22Rv1 (cell line): ENCODE measurements around the gene FAM221B.

Experiments
- H3K27ac ChIP-seq: fragments of 450-650 bp; 2 replicates; pipeline ENCODE4 v1.5.1; 2017
- CTCF ChIP-seq: fragments of 450-650 bp; IDR thresholded peaks from 2 replicates; pipeline ENCODE4 v1.5.1; 2017; ENCODE audit warnings: mild to moderate bottlenecking
- ZFX ChIP-seq: fragments of 450-650 bp; IDR thresholded peaks from 2 replicates; pipeline ENCODE4 v1.6.1; 2017; ENCODE audit warnings: antibody characterized with exemption, borderline replicate concordance

The FAM221B gene

GRCh38 chr9:35839926-35840325, 11.4 kb upstream of the FAM221B start:
- TF ChIP-seq CTCF: no peak
- TF ChIP-seq ZFX: no peak

GRCh38 chr9:35836595-35836994, 8.1 kb upstream of the FAM221B start:
- TF ChIP-seq ZFX: no peak
- TF ChIP-seq CTCF: no peak
- H3K27ac ChIP-seq: no peak overlapping the region

More at GRCh38 chr9:35839926-35840325, 11.4 kb upstream of the FAM221B start:
- H3K27ac ChIP-seq: no peak overlapping the region

GRCh38 chr9:35835766-35836165, 7.2 kb upstream of the FAM221B start:
- H3K27ac ChIP-seq: peak overlapping the region; percentile 63
- TF ChIP-seq CTCF (no peak), ZFX (no peak)

GRCh38 chr9:35835216-35835632, 6.7 kb upstream of the FAM221B start:
- TF ChIP-seq ZFX: no peak
- TF ChIP-seq CTCF: peak; percentile 82
- peak overlapping the region; percentile 63 for H3K27ac ChIP-seq

- TF ChIP-seq ZFX (no peak), CTCF (no peak)
- H3K27ac ChIP-seq: peak overlapping the region; percentile 63
Observed at GRCh38 chr9:35834260-35835215, 6.0 kb upstream of the FAM221B start.

- no peak for TF ChIP-seq CTCF
- TF ChIP-seq ZFX: no peak
- no peak overlapping the region for H3K27ac ChIP-seq
Observed at GRCh38 chr9:35832814-35833213, 4.3 kb upstream of the FAM221B start.

GRCh38 chr9:35831040-35831439, 2.5 kb upstream of the FAM221B start:
- no peak for TF ChIP-seq ZFX
- TF ChIP-seq CTCF: no peak
- no peak overlapping the region for H3K27ac ChIP-seq
